MCF 10A (cell line): ENCODE data around the gene VRK3. TPM values are rescaled to one million over a fixed set of nuclear protein-coding genes. Genes with fewer than 3 reads are reported as not detected.
"Not testable (repeated sequence)": the region's sequence is repeated elsewhere in the genome, so short reads cannot be mapped to it uniquely, and the experiment has no call there.

Source experiments
- BruUV-seq: library from RNA; stranded (reverse); fragments of 400-500 nt; replicated peaks from 2 replicates; lab custom pipeline; 2021; lab: Mats Ljungman, UMichigan
- CTCF ChIA-PET: fragments of 300-600 bp; sonication (Branson Sonifier 250); formaldehyde crosslinking; extraction: SDS; loops from one replicate; lab custom pipeline; 2021; ENCODE audit warnings: antibody characterized with exemption, inconsistent platforms; lab: Yijun Ruan, JAX
- POLR2A ChIA-PET: fragments of 300-600, 350-650 bp; sonication (Branson Sonifier 250); formaldehyde crosslinking; extraction: SDS; loops from one replicate; lab custom pipeline; 2020; ENCODE audit warnings: antibody characterized with exemption, inconsistent platforms; lab: Yijun Ruan, JAX
- DNase-seq: peaks from one replicate; pipeline ENCODE4 v3.0.0-alpha.2; 2018; ENCODE audit not compliant: unreplicated experiment
- H3K27ac Mint-ChIP-seq: one replicate; pipeline ENCODE4 v1.8.0; 2022; ENCODE audit warnings: mild to moderate bottlenecking, low read depth, mixed read lengths; ENCODE audit not compliant: unreplicated experiment
- H3K27me3 Mint-ChIP-seq: one replicate; pipeline ENCODE4 v1.8.0; 2022; ENCODE audit warnings: mixed read lengths; ENCODE audit not compliant: insufficient read depth, unreplicated experiment
- H3K36me3 Mint-ChIP-seq: one replicate; pipeline ENCODE4 v1.8.0; 2022; ENCODE audit warnings: mild to moderate bottlenecking, moderate library complexity, mixed read lengths; ENCODE audit not compliant: insufficient read depth, unreplicated experiment
- H3K4me1 Mint-ChIP-seq: one replicate; pipeline ENCODE4 v1.8.0; 2022; ENCODE audit warnings: mixed read lengths; ENCODE audit not compliant: insufficient read depth, unreplicated experiment
- H3K4me3 Mint-ChIP-seq: one replicate; pipeline ENCODE4 v1.8.0; 2022; ENCODE audit warnings: mild to moderate bottlenecking, moderate library complexity, mixed read lengths; ENCODE audit not compliant: unreplicated experiment
- H3K9me3 Mint-ChIP-seq: one replicate; pipeline ENCODE4 v1.8.0; 2022; ENCODE audit warnings: mixed read lengths; ENCODE audit not compliant: unreplicated experiment
- intact Hi-C: fragments of 100-400 bp; cut with micrococcal nuclease; formaldehyde crosslinking; loops from 2 replicates; pipeline ENCODE4 v1.14.1; 2022
- total RNA-seq: library from RNA; stranded (reverse); gene quantifications from 2 replicates; pipeline ENCODE4 v1.2.3, GENCODE V29; 2022
- TF ChIP-seq, protein P1 (sequence below): fragments of 200-600 bp; IDR thresholded peaks from one replicate; pipeline ENCODE4 v1.8.0; 2022; ENCODE audit warnings: antibody characterized with exemption, mild to moderate bottlenecking; ENCODE audit not compliant: unreplicated experiment

Gene VRK3
- total RNA-seq, 1 experiment from 2014 or later: 24.7 TPM

DNA sequence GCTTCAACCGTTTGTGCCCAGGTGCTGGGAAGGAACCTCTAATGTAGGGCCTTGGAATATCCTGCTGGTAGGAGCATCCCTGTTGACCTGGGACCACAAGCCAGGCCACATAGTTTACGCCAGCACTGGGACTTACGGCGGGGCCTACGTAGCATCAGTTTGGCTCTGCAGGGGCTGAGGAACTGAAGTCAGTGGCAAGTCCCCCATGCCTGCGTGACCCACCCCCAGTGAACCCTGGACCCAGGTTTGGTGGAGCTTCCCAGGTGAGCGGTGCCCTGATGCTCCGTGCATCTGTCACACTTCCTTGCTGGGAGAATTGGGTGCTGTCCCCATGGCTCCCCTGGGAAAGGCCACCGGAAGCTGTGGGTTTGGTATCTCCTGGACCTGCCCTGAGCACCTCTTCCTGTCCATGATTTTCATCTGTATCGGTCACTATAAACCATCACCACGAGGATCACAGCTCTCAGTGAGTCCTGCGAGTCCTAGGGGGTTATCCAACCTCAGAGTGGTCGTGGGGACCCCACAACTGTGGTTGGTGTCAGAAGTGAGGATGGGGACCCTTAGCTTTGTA lies 74.1 kb downstream of the VRK3 start:
- intact Hi-C loops: no loop called here
- Mint-ChIP-seq H3K36me3 (no peaks in the 10 kb centered on the region), H3K4me1 (peaks cover 7% of the 10 kb centered on the region), H3K4me3 (no peak overlapping the region), H3K9me3 (no peaks in the 10 kb centered on the region), H3K27me3 (peaks cover 20% of the 10 kb centered on the region), H3K27ac (no peak overlapping the region)
- TF ChIP-seq, protein P1, sequence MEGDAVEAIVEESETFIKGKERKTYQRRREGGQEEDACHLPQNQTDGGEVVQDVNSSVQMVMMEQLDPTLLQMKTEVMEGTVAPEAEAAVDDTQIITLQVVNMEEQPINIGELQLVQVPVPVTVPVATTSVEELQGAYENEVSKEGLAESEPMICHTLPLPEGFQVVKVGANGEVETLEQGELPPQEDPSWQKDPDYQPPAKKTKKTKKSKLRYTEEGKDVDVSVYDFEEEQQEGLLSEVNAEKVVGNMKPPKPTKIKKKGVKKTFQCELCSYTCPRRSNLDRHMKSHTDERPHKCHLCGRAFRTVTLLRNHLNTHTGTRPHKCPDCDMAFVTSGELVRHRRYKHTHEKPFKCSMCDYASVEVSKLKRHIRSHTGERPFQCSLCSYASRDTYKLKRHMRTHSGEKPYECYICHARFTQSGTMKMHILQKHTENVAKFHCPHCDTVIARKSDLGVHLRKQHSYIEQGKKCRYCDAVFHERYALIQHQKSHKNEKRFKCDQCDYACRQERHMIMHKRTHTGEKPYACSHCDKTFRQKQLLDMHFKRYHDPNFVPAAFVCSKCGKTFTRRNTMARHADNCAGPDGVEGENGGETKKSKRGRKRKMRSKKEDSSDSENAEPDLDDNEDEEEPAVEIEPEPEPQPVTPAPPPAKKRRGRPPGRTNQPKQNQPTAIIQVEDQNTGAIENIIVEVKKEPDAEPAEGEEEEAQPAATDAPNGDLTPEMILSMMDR: no peak
- no TSS peak for BruUV-seq
- ChIA-PET CTCF (interaction anchor here (0.5 to 1.2 kb wide), 2 partner anchors 16 to 185 kb away, joined by 3 to 6 read pairs; no protein-coding TSS in a partner anchor), POLR2A (interaction anchor here (1.0 kb wide), 1 partner anchor 185 kb away, joined by 3 read pairs; no protein-coding TSS in a partner anchor)
- no peak for DNase-seq

DNA sequence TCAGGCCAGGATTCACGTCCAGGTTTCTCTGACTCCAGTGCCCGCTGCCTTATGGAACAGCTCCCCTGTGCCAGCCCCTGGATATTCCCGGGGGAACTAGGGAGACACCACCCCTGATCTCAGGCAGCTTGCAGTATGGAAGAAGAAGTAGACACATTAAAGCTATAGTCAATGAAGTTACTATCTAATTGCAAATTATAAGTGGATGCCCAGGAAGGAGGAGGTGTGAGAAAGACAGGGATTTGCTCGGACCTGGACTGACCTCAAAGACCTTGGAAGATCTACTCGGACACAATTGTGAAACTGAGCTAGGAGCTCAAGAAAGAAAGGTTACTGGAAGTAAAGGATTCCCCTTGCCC lies 74.6 kb downstream of the VRK3 start:
- H3K27me3 Mint-ChIP-seq: peaks cover 20% of the 10 kb centered on the region
- TF ChIP-seq, protein P1: no peak
- DNase-seq: no peak
- ChIA-PET POLR2A (interaction anchor here (1.0 kb wide), 1 partner anchor 185 kb away, joined by 3 read pairs; no protein-coding TSS in a partner anchor), CTCF (interaction anchor here (1.0 to 1.2 kb wide), 2 partner anchors 13 to 185 kb away, joined by 3 to 6 read pairs; no protein-coding TSS in a partner anchor)
- no peaks in the 10 kb centered on the region for H3K36me3 Mint-ChIP-seq
- no peak overlapping the region for H3K4me3 Mint-ChIP-seq
- peaks cover 7% of the 10 kb centered on the region for H3K4me1 Mint-ChIP-seq
- BruUV-seq: no TSS peak
- intact Hi-C loops: no loop called here
- no peak overlapping the region for H3K27ac Mint-ChIP-seq
- no peaks in the 10 kb centered on the region for H3K9me3 Mint-ChIP-seq

DNA sequence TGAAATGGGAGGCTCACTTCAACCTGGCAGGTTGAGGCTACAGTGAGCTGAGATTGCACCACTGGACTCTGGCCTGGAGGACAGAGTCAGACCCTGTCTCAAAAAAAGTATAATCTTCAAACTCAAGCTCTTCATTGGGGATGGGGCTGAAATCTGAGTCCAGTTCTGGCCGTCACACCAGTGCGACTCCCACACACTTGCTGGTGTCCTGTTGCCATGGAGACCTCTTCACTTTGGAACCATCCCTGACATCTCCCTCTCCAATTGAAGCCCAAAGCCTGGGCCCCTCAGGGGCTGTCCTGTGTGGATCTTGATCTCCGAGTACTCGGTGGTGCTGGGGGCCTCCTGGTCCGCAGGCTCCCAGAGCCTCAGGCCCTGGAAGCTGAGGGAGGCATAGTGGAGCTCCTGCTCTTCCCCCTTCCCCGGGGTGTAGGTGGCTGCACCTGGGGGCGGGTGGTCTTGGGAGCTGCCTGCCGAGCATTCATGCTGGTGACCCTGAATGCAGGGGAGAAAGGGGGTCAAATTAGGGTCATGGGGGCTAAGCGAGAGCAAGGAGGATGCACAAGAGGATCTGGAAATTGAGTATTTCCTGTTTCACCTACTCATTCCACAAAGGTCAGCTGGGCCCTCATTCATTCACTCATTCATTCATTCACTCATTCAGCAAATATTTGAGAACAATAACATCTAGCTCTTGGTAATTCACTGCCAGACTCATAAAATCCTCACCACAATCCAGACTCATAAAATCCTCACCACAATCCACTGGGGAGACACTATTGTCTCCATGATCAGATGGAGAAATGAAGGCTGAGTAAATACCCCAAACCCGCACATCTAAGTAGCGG lies 75.2 kb downstream of the VRK3 start:
- DNase-seq: no peak
- H3K4me3 Mint-ChIP-seq: no peak overlapping the region
- H3K4me1 Mint-ChIP-seq: peaks cover 7% of the 10 kb centered on the region
- H3K36me3 Mint-ChIP-seq: no peaks in the 10 kb centered on the region
- ChIA-PET CTCF (interaction anchor here (0.7 to 1.2 kb wide), 4 partner anchors 12 to 186 kb away, joined by 3 to 6 read pairs (median 3); no protein-coding TSS in a partner anchor), POLR2A (interaction anchor here (0.5 to 1.0 kb wide), 2 partner anchors 14 to 186 kb away, joined by 3 read pairs; no protein-coding TSS in a partner anchor)
- no peaks in the 10 kb centered on the region for H3K9me3 Mint-ChIP-seq
- BruUV-seq: no TSS peak
- TF ChIP-seq, protein P1: no peak
- intact Hi-C loops: no loop called here
- peaks cover 15% of the 10 kb centered on the region for H3K27me3 Mint-ChIP-seq
- H3K27ac Mint-ChIP-seq: no peak overlapping the region

DNA sequence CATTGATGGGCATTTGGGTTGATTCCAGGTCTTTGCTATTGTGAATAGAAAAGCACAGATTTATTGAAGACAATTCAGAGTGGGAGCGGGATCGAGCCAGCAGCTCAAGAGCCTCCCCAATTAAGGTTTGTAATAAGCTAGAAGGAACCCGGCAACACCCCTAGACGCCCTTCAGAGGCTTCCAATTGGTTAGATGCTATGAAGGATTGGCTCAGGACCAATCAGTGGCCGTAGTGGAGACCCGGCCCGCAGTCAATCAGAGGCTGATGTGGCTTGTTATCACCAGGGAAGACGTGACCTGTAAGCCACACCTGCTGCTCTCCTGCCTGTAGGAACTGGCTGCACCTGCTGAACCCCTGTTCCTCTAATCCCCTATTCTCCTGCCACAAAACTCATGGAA lies 78.8 kb downstream of the VRK3 start:
- intact Hi-C loops: no loop called here
- H3K27me3 Mint-ChIP-seq: peaks cover 20% of the 10 kb centered on the region
- TF ChIP-seq, protein P1: no peak
- H3K4me1 Mint-ChIP-seq: no peaks in the 10 kb centered on the region
- no TSS peak for BruUV-seq
- no peaks in the 10 kb centered on the region for H3K36me3 Mint-ChIP-seq
- no peak overlapping the region for H3K4me3 Mint-ChIP-seq
- ChIA-PET CTCF (interaction anchor here (0.7 kb wide), 1 partner anchor 404 kb away, joined by 4 read pairs; no protein-coding TSS in a partner anchor), POLR2A (no interaction called here)
- no peaks in the 10 kb centered on the region for H3K9me3 Mint-ChIP-seq
- DNase-seq: no peak
- H3K27ac Mint-ChIP-seq: no peak overlapping the region

DNA sequence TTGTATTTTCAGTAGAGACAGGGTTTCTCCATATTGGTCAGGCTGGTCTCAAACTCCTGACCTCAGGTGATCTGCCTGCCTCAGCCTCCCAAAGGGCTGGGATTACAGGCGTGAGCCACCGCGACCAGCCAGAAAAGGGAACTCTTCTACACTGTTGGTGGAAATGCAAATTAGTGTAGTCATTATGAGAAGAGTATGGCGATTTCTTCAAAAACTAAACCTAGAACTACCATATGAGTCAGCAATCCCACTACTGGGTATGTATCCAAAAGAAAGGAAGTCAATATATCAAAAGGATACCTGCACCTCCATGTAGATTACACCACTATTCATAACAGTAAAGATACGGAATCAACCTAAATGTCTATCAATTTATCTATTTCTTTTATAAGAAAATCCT lies 80.6 kb downstream of the VRK3 start:
- H3K27me3 Mint-ChIP-seq: peaks cover 20% of the 10 kb centered on the region
- intact Hi-C loops, BruUV-seq, POLR2A ChIA-PET, H3K4me3 Mint-ChIP-seq, H3K27ac Mint-ChIP-seq, CTCF ChIA-PET, H3K9me3 Mint-ChIP-seq, H3K4me1 Mint-ChIP-seq, H3K36me3 Mint-ChIP-seq, DNase-seq: not testable (repeated sequence)
